Right lobe of liver (tissue), 6 donors: ENCODE results near the gene NAIP. TPM values are rescaled to one million over a fixed set of nuclear protein-coding genes. Genes with fewer than 3 reads are reported as not detected.
A peak's percentile ranks its signal among the peaks of the same experiment; 100 is the strongest.
"Not testable (repeated sequence)": the region's sequence is repeated elsewhere in the genome, so short reads cannot be mapped to it uniquely, and the experiment has no call there.

Experiments
- ATAC-seq, 4 donors: fragments of 200-7000 bp; cut with Tn5 transposase; one replicate each; pipeline ENCODE4 v1.9.1; 2020; ENCODE audit warnings: mild to moderate bottlenecking in 4 of 4, moderate library complexity in 4 of 4
- DNase-seq, 3 donors: peaks; one replicate each; pipeline ENCODE4 v3.0.0-alpha.2; 2020
- H3K27ac ChIP-seq, 3 donors: fragments of 200-600 bp; one replicate each; pipeline ENCODE4 v1.8.0; 2022
- H3K27me3 ChIP-seq, 2 donors: fragments of 200-600 bp; one replicate each; pipeline ENCODE4 v1.8.0; 2022
- H3K36me3 ChIP-seq, 4 donors: fragments of 200-600 bp; sonication (generic) in 1 of 4; one replicate each; pipeline versions ENCODE4 v1.5.1 to v1.8.0; 2017 to 2022; ENCODE audit warnings: control low read depth in 1 of 4
- H3K4me1 ChIP-seq, 4 donors: fragments of 200-600 bp; sonication (generic) in 1 of 4; one replicate each; pipeline versions ENCODE4 v1.5.1 to v1.8.0; 2017 to 2022; ENCODE audit warnings: control low read depth in 1 of 4
- H3K4me3 ChIP-seq, 3 donors: fragments of 200-600 bp; one replicate each; pipeline ENCODE4 v1.8.0; 2022
- H3K9me3 ChIP-seq, 4 donors: fragments of 200-600 bp; sonication (generic) in 1 of 4; one replicate each; pipeline versions ENCODE4 v1.5.1 to v1.8.0; 2017 to 2022; ENCODE audit warnings: control low read depth in 1 of 4
- WGBS: methylation state at CpG from one replicate; pipeline ENCODE4 v1.1.6; 2018; ENCODE audit warnings: low coverage, low lambda C conversion rate; ENCODE audit not compliant: insufficient coverage; ENCODE audit errors: missing lambda C conversion rate; 5-methylcytosine and 5-hydroxymethylcytosine counted together
- intact Hi-C, 2 donors: fragments of 100-400 bp; cut with DNase I; formaldehyde crosslinking; loops; one replicate each; pipeline versions ENCODE4 v1.11.2 to v1.14.1; 2022
- long read RNA-seq: library from polyadenylated mRNA; unstranded; transcript quantifications from one replicate; pipeline ENCODE4 v2.0.0, GENCODE V29; 2019
- total RNA-seq, 6 experiments: library from RNA; depleted of rRNA in 2 of 6; stranded (reverse); fragments of >200 nt in 2 of 6; fragmentation: NEBNext Ultra II Directional in 3 of 6; extraction: Animal tissue kit (Norgen Biotek cat#: 25700) in 3 of 6; gene quantifications; one replicate each; pipeline versions ENCODE4 v1.1.0 to v1.2.4, GENCODE V29; 2016 to 2023
- donor health status: DM: no; HTN: yes; CAD: no.
- donor health status: DM: no; HTN: no; CAD: no.
- donor health status: DM: no; HTN: no; CAD: no.
- donor health status: DM: no; HTN: yes; CAD: no.
- donor health status: DM: no; HTN: yes; CAD: no.

Gene NAIP
- 10 to 100 TPM in 2 of 6 experiments, 1 to 10 TPM in 4; 5.8 to 15.2 (median 7.8) TPM for total RNA-seq
- long read RNA-seq: 0 reads

GRCh38 chr5:71025289-71025953 lies at the start of gene NAIP:
NAIP (minus strand) TSS chr5:71025339; CDS start chr5:71012915, 12,424 bp downstream.
- intact Hi-C loops: not testable (repeated sequence)
- no CpG with 5 or more reads among the region's 8 CpGs for WGBS

GRCh38 chr5:71067262-71067928 lies 42.3 kb upstream of the NAIP start, which contains the start of gene GTF2H2:
GTF2H2 (minus strand) TSS chr5:71067676; CDS start chr5:71062763, 4,913 bp downstream.
- intact Hi-C loops, H3K27ac ChIP-seq, H3K36me3 ChIP-seq, H3K27me3 ChIP-seq, H3K9me3 ChIP-seq, H3K4me3 ChIP-seq, H3K4me1 ChIP-seq, DNase-seq: not testable (repeated sequence)
- WGBS: no CpG with 5 or more reads among the region's 46 CpGs
- ATAC-seq: peak; percentile 95 to 100 (median 98)

More at GRCh38 chr5:71025289-71025953, at the start of gene NAIP:
- not testable (repeated sequence) for H3K4me1 ChIP-seq, DNase-seq, H3K4me3 ChIP-seq, H3K27ac ChIP-seq, H3K27me3 ChIP-seq, H3K36me3 ChIP-seq, H3K9me3 ChIP-seq
- peak in 1 of 4 donors; percentile 38 for ATAC-seq

- DNase-seq, H3K27ac ChIP-seq, H3K27me3 ChIP-seq, H3K36me3 ChIP-seq, H3K4me1 ChIP-seq, ATAC-seq, intact Hi-C loops, H3K9me3 ChIP-seq, H3K4me3 ChIP-seq: not testable (repeated sequence)
- no CpG with 5 or more reads among the region's 1 CpG for WGBS
These were observed 36.2 kb upstream of the NAIP start for GRCh38 chr5:71061322-71061721.

GRCh38 chr5:71059426-71059825 lies 34.3 kb upstream of the NAIP start:
- peak in 2 of 4 donors; percentile 51 to 59 for ATAC-seq
- H3K27me3 ChIP-seq, H3K4me3 ChIP-seq, DNase-seq, intact Hi-C loops, H3K9me3 ChIP-seq, H3K27ac ChIP-seq, H3K36me3 ChIP-seq, H3K4me1 ChIP-seq: not testable (repeated sequence)
- no CpG with 5 or more reads among the region's 3 CpGs for WGBS

- ATAC-seq, H3K4me1 ChIP-seq, intact Hi-C loops, H3K27ac ChIP-seq, H3K36me3 ChIP-seq, H3K27me3 ChIP-seq, H3K4me3 ChIP-seq, H3K9me3 ChIP-seq, DNase-seq: not testable (repeated sequence)
- WGBS: 100% methylated on average over 1 of the region's 2 CpGs
These were observed 19.7 kb upstream of the NAIP start for GRCh38 chr5:71044808-71045207.

GRCh38 chr5:71044128-71044527 lies 19.0 kb upstream of the NAIP start:
- H3K27ac ChIP-seq, ATAC-seq, intact Hi-C loops, H3K4me3 ChIP-seq, H3K9me3 ChIP-seq, H3K4me1 ChIP-seq, DNase-seq, H3K36me3 ChIP-seq, H3K27me3 ChIP-seq: not testable (repeated sequence)
- no CpG with 5 or more reads among the region's 2 CpGs for WGBS

- H3K4me3 ChIP-seq, DNase-seq, intact Hi-C loops, H3K4me1 ChIP-seq, H3K36me3 ChIP-seq, H3K27me3 ChIP-seq, H3K9me3 ChIP-seq, H3K27ac ChIP-seq: not testable (repeated sequence)
- peak; percentile 33 to 81 (median 61) for ATAC-seq
- WGBS: no CpG with 5 or more reads among the region's 7 CpGs
These were observed 6.1 kb upstream of the NAIP start for GRCh38 chr5:71031046-71031776.

GRCh38 chr5:71020643-71021042 lies 4.5 kb downstream of the NAIP start:
- H3K36me3 ChIP-seq, H3K9me3 ChIP-seq, H3K4me3 ChIP-seq, H3K4me1 ChIP-seq, DNase-seq, H3K27me3 ChIP-seq, H3K27ac ChIP-seq, intact Hi-C loops: not testable (repeated sequence)
- WGBS: no CpG with 5 or more reads among the region's 6 CpGs
- ATAC-seq: peak in 1 of 4 donors; percentile 60

GRCh38 chr5:71018376-71019005 lies 6.6 kb downstream of the NAIP start:
- H3K4me1 ChIP-seq, DNase-seq, H3K27ac ChIP-seq, H3K36me3 ChIP-seq, H3K27me3 ChIP-seq, H3K9me3 ChIP-seq, intact Hi-C loops, H3K4me3 ChIP-seq: not testable (repeated sequence)
- WGBS: no CpG with 5 or more reads among the region's 6 CpGs
- peak; percentile 18 to 52 (median 38) for ATAC-seq
